BLaER1 (cell line): Measurements from ENCODE around the gene MTA3.

Experiments
- H3K27ac ChIP-seq: shearing (Covaris generic); formaldehyde crosslinking; 2 replicates; pipeline ENCODE4 v1.8.1; 2022
- H3K27me3 ChIP-seq: shearing (Covaris generic); formaldehyde crosslinking; 2 replicates; pipeline ENCODE4 v1.8.1; 2022
- H3K36me3 ChIP-seq: shearing (Covaris generic); formaldehyde crosslinking; 2 replicates; pipeline ENCODE4 v1.8.1; 2022
- H3K4me1 ChIP-seq: shearing (Covaris generic); formaldehyde crosslinking; 2 replicates; pipeline ENCODE4 v1.8.1; 2022
- H3K4me2 ChIP-seq: shearing (Covaris generic); formaldehyde crosslinking; 2 replicates; pipeline ENCODE4 v1.8.1; 2022
- H3K4me3 ChIP-seq: shearing (Covaris generic); formaldehyde crosslinking; 2 replicates; pipeline ENCODE4 v1.8.1; 2022
- H3K9ac ChIP-seq: shearing (Covaris generic); formaldehyde crosslinking; 2 replicates; pipeline ENCODE4 v1.8.1; 2022
- H3K9me3 ChIP-seq: shearing (Covaris generic); formaldehyde crosslinking; 2 replicates; pipeline ENCODE4 v1.8.1; 2022
- H4K20me1 ChIP-seq: shearing (Covaris generic); formaldehyde crosslinking; 2 replicates; pipeline ENCODE4 v1.8.1; 2022
- Cebpa-rat ChIP-seq: shearing (Covaris generic); IDR thresholded peaks from 2 replicates; pipeline ENCODE4 v1.8.1; 2022

MTA3 gene

DNA sequence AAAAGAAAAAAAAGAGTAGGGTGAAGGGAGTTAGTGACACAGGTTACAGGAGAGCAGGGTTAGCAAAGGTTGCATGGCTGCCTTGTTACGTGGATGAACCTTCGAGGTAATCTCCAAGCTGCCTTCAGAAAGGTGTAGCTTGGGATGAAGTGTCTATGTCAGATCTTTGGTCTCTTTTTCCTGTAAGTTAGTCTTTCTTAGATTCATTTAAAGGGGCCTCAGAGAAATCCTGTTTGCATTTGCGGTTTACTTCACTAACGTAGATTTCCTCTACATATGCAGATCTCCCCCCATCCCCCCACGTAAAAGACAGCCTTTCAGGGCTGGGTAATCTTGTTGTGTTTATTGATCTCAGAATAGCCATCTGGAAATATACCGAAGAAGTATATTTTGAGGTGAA is 83.7 kb downstream of the MTA3 start:
- Histone ChIP-seq H3K4me2 (no peak overlapping the region), H3K9ac (no peak overlapping the region)

DNA sequence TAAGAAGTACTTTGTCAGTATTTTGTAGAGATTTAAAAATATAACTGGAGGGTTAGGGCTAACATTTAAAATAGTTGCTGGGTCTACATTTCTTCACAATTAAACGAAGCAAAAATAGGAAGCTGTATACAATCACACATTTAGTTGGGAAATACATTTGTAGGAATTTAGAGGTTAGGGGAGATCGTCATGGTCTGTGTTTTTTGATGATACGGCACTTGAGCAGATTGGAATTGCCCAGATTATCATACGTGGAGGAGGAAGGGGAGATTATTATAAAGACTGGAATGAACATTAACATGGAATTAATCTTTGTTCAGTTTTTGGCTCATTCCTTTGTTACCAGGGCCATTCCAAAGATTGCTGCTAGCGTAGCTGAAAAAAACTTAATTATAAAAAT is 84.6 kb downstream of the MTA3 start:
- no peak for TF ChIP-seq Cebpa-rat
- Histone ChIP-seq H3K4me2 (no peak overlapping the region), H3K27ac (no peak overlapping the region), H3K4me3 (no peak overlapping the region), H3K36me3 (peaks cover 39% of the 10 kb centered on the region), H4K20me1 (no peaks in the 10 kb centered on the region), H3K9ac (no peak overlapping the region), H3K9me3 (no peaks in the 10 kb centered on the region), H3K4me1 (peaks cover 11% of the 10 kb centered on the region; the same call in 1 of the 2 replicates), H3K27me3 (no peaks in the 10 kb centered on the region)

More for the DNA sequence above, 83.7 kb downstream of the MTA3 start:
- H3K9me3 ChIP-seq = no peaks in the 10 kb centered on the region
- no peak overlapping the region for H3K27ac ChIP-seq
- TF ChIP-seq Cebpa-rat = no peak
- H3K4me3 ChIP-seq = no peak overlapping the region
- peaks cover 37% of the 10 kb centered on the region for H3K36me3 ChIP-seq
- no peaks in the 10 kb centered on the region for H3K27me3 ChIP-seq
- H4K20me1 ChIP-seq = no peaks in the 10 kb centered on the region
- H3K4me1 ChIP-seq = peaks cover 11% of the 10 kb centered on the region; the same call in 1 of the 2 replicates

DNA sequence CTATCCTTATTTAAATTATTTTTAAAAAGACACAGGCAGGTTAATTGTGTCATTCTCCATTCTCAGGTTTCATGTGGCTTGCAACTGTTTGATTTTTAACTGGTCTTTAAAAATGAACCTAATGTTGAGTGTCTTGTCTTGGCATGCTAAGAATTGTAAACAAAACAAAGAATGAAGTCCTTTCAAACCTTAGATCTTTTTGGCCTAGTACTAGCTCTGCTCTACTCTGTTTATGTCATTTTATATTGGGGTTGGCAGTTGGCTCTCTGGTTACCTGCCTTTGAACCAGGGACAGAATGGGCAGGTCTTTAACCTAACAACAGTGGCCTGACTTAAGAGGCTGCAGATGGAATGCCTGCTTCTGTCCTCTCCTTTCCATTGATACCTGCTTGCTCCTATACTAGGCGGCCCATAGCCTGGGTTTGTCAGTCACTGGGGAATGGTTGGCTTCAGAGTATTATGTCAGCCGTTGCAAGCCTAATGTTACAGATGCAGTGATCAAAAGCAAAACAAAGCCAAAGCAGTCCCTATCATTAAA is 85.5 kb downstream of the MTA3 start:
- H4K20me1 ChIP-seq = no peaks in the 10 kb centered on the region

GRCh38 chr2:42658306-42658705 is 89.9 kb downstream of the MTA3 start:
- peaks cover 43% of the 10 kb centered on the region for H3K36me3 ChIP-seq
- H3K27ac ChIP-seq = no peak overlapping the region
- no peaks in the 10 kb centered on the region; the same call in 1 of the 2 replicates for H4K20me1 ChIP-seq
- H3K9me3 ChIP-seq = no peaks in the 10 kb centered on the region
- no peak for TF ChIP-seq Cebpa-rat
- H3K4me2 ChIP-seq = no peak overlapping the region
- H3K4me1 ChIP-seq = peaks cover under 1% of the 10 kb centered on the region; the same call in 1 of the 2 replicates
- no peak overlapping the region for H3K4me3 ChIP-seq
- no peak overlapping the region for H3K9ac ChIP-seq
- H3K27me3 ChIP-seq = no peaks in the 10 kb centered on the region

More for the DNA sequence above, 85.5 kb downstream of the MTA3 start:
- no peaks in the 10 kb centered on the region for H3K9me3 ChIP-seq
- H3K4me1 ChIP-seq = peaks cover 10% of the 10 kb centered on the region; the same call in 1 of the 2 replicates
- H3K4me2 ChIP-seq = no peak overlapping the region
- no peak overlapping the region for H3K27ac ChIP-seq
- no peak overlapping the region for H3K9ac ChIP-seq
- TF ChIP-seq Cebpa-rat = no peak
- no peaks in the 10 kb centered on the region for H3K27me3 ChIP-seq
- no peak overlapping the region for H3K4me3 ChIP-seq
- H3K36me3 ChIP-seq = peaks cover 45% of the 10 kb centered on the region

DNA sequence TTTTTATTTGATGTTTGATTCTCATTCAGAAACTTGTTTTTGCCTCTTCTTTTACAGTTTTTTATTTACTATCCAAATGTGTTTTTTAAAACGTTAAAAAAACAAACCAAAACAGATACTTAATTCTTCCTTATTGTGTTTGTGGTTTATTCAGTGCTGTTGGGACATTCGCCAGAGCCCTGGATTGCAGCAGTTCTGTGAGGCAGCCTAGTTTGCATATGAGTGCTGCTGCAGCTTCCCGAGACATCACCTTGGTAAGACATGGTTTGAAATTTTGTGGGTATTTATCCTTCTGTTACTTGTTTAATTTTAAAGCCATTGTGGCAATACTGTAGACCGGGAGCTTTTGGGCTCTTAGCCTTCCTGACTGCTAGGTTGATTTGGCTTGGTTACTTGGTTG is 91.2 kb downstream of the MTA3 start:
- Histone ChIP-seq H3K36me3 (peaks cover 40% of the 10 kb centered on the region), H3K27me3 (no peaks in the 10 kb centered on the region), H3K4me3 (no peak overlapping the region), H3K4me1 (peaks cover 10% of the 10 kb centered on the region), H4K20me1 (no peaks in the 10 kb centered on the region; the same call in 1 of the 2 replicates), H3K9ac (no peak overlapping the region), H3K4me2 (no peak overlapping the region), H3K9me3 (no peaks in the 10 kb centered on the region), H3K27ac (no peak overlapping the region)
- no peak for TF ChIP-seq Cebpa-rat

DNA sequence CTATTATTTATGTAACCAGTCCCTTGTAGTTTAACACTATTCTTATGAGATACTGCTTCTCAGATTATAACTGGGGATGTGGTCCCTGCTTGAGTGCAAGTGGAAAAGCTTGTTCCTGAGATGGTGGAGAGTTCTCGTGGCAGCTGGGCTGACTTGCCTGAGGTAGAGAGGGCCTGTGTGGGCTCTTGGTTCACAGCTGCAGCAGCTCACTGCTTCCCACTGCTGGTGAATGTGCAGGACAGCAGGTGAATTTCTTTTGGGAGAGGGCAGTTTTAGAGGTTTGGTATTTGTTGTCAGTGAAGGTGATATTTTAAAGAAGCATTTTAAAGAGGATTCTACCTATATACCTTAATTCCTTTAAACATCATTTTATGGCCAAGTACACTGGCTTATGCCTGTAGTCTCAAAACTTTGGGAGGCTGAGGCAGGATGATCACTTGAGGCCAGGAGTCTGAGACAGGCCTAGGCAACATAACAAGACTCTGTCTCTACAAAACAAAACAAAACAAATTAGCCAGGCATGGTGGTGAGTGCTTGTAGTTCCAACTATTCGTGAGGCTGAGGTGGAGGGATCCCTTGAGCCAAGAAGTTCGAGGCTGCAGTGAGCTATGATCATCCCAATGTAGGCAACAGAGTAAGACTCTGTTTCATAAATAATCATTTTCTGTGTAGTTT is 94.8 kb downstream of the MTA3 start:
- Histone ChIP-seq H3K27me3 (no peaks in the 10 kb centered on the region), H3K27ac (no peak overlapping the region), H3K4me3 (no peak overlapping the region), H3K36me3 (peaks cover 29% of the 10 kb centered on the region), H3K9me3 (no peaks in the 10 kb centered on the region), H3K9ac (no peak overlapping the region), H3K4me2 (peak overlapping the region; percentile 17; the same call in 1 of the 2 replicates), H4K20me1 (no peaks in the 10 kb centered on the region; the same call in 1 of the 2 replicates), H3K4me1 (peaks cover 10% of the 10 kb centered on the region)
- TF ChIP-seq Cebpa-rat = no peak

- no peak overlapping the region for H3K4me3 ChIP-seq
- TF ChIP-seq Cebpa-rat = no peak
- peak overlapping the region; percentile 17; the same call in 1 of the 2 replicates for H3K4me2 ChIP-seq
- H3K27ac ChIP-seq = no peak overlapping the region
- no peak overlapping the region for H3K9ac ChIP-seq
- H3K9me3 ChIP-seq = no peaks in the 10 kb centered on the region
- peaks cover 10% of the 10 kb centered on the region for H3K4me1 ChIP-seq
- H3K36me3 ChIP-seq = peaks cover 23% of the 10 kb centered on the region
- no peaks in the 10 kb centered on the region for H3K27me3 ChIP-seq
- H4K20me1 ChIP-seq = no peaks in the 10 kb centered on the region; the same call in 1 of the 2 replicates
Measured at GRCh38 chr2:42663828-42664227, 95.4 kb downstream of the MTA3 start.

- Histone ChIP-seq H3K36me3 (peaks cover 27% of the 10 kb centered on the region), H3K4me3 (no peak overlapping the region), H4K20me1 (no peaks in the 10 kb centered on the region), H3K9ac (no peak overlapping the region), H3K27ac (no peak overlapping the region), H3K4me2 (no peak overlapping the region), H3K9me3 (peaks cover 6% of the 10 kb centered on the region; the same call in 1 of the 2 replicates), H3K27me3 (no peaks in the 10 kb centered on the region), H3K4me1 (peaks cover 8% of the 10 kb centered on the region)
- no peak for TF ChIP-seq Cebpa-rat
Measured at GRCh38 chr2:42673989-42674579, 105.7 kb downstream of the MTA3 start.

DNA sequence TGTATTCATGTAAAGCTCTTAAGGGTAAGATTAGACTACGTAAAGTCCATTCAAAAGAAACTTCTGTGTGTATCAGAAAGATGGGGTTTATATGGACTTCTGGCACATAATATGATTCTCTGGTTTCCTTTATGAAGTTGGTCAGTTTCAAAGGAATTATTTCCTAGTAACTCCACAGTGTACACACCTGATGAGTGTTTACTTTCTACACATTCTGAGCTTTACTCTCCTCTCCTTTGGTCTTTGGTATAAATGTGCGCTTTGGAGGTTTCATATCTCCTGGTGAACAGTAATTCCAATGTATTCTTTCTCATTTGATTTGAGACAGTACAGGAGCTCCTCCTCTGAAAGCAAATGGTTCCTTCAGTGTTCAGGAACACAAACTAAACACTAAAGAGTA is 107.4 kb downstream of the MTA3 start:
- Histone ChIP-seq H3K4me2 (no peak overlapping the region), H3K36me3 (peaks cover 31% of the 10 kb centered on the region), H3K27ac (no peak overlapping the region), H3K4me3 (no peak overlapping the region), H3K27me3 (no peaks in the 10 kb centered on the region), H3K4me1 (no peaks in the 10 kb centered on the region), H4K20me1 (no peaks in the 10 kb centered on the region), H3K9ac (no peak overlapping the region), H3K9me3 (peaks cover 6% of the 10 kb centered on the region; the same call in 1 of the 2 replicates)
- no peak for TF ChIP-seq Cebpa-rat

DNA sequence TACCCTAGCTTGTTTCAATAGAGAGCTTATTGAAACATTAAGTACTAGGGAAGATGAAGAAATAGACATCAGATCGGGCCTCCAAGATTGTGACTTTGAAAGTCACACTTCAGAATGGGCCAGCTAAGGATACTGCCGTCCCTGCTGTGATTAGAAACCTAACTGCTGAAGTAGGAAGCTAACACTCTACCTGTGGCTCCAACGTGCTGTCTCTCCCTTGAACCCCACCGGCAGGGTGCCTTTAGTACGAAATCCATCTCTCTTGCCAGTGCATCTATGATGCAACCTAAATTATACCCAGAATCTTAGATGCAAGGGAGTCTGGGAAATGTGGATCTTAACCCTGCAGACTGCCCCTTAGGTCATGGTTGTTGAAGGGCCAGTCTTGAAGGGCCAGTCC is 116.9 kb downstream of the MTA3 start:
- Histone ChIP-seq H3K4me2 (no peak overlapping the region), H3K36me3 (peaks cover 42% of the 10 kb centered on the region), H3K27ac (no peak overlapping the region), H3K4me3 (no peak overlapping the region), H3K4me1 (no peaks in the 10 kb centered on the region), H4K20me1 (no peaks in the 10 kb centered on the region), H3K9ac (no peak overlapping the region), H3K9me3 (no peaks in the 10 kb centered on the region), H3K27me3 (no peaks in the 10 kb centered on the region)
- no peak for TF ChIP-seq Cebpa-rat
